GM12892 (cell line): ENCODE results near the gene IFI30.

ENCODE experiments used
- POLR2A ChIP-seq: IDR thresholded peaks from 2 replicates; pipeline ENCODE4 v1.6.1; 2011; ENCODE audit warnings: low read depth, low read length, control low read depth
- POLR2AphosphoS5 ChIP-seq: IDR thresholded peaks from 2 replicates; pipeline ENCODE4 v1.6.1; 2011; ENCODE audit warnings: low read depth, low read length, control low read depth

DNA sequence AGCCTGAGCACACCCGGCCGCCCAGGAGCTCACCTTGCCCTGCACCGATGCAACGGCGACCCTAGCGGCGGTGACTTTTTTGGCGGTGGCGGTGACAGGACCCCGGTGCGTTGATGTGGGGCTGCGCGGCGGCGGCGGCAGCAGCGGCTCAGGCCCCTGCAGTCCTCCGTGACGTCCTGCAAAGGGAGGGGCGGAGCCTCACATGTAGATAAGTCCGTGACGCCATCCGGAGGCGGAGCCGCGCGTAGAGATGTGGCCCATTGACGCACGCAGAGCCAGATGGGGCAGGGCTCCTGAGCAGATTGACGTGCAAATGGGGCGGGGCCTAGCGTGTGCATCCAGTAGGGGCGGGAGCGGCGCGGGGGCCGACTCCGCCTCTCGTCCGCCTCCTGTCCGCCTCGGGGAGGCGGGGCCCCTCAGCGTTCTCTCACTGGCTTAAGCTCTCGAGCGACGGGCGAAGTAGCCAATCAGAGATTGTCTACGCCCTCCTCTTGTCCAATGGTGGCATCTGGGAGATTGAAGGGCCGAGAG, 30.3 kb downstream of the IFI30 start, which contains the start of gene RAB3A:
- TF ChIP-seq POLR2A = peak; percentile 30; the same call in 1 of the 2 replicates
- TF ChIP-seq POLR2AphosphoS5 = no peak
